ENCODE measurements around the gene TMEM9. TPM values are rescaled to one million over a fixed set of nuclear protein-coding genes. Genes with fewer than 3 reads are reported as not detected.

The TMEM9 gene
- total RNA-seq, 4 donors from 2014 or later: 88.9 to 190 (median 133) TPM

DNA sequence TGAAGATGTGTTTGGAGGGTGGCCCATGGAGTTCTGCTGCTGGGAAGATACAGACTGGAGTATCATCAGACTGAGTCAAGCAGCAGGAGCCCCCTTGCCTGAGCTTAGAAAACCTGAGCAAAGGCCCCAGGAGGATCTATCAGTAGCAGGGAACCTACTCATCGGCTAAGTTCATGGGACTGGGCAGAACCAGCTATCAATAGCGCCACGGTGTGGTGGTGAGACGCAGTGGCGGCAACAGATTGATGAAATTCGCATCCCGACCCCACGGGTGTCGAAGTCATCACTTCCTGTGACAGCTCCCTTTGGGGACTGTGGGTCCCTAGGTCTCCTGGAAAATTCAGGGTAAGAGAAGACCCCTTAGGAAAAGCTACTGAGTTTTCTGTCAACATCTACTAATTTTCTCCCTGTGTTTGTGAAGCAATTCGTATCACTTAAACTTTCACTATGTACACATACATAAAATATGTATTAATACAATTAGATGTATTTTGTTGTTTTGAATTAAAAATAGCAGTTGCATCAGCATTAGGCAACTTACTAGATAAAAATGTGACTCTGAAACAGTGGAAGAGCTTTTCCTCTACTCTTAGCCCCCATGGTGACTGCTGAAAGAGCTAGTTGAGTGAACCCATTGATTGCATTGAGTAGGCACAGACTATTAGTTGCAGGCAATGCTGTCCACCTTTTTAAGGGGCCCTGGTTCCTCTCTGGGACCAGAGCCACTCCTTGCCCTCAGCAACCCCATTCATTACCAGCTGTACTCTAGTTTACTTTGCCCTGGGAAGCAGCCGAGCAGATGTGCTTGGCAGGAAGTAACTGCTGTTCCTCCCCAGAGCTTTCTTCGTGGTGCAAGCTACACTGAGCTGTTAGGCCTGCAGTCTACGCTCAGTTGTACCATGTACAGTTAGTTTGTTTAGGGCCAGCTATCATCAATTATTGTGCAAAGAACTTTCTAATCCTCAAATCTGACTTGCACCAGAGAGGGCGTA lies 34.8 kb downstream of the TMEM9 start:
- Histone ChIP-seq H3K4me1 (peaks cover 0 to 4% of the 10 kb centered on the region in 2 donors), H3K9me3 (no peaks in the 10 kb centered on the region), H3K4me3 (replicated peaks in 1 of 3) (no peak overlapping the region), H3K27ac (no peak overlapping the region), H3K27me3 (no peaks in the 10 kb centered on the region), H3K36me3 (no peaks in the 10 kb centered on the region)
- 23% methylated on average over 14 of the region's 14 CpGs for WGBS, 2 donors
- intact Hi-C loops (cut with DNase I): no loop called here
- DNase-seq: peak; percentile 19 to 26
- TF ChIP-seq, protein P1, sequence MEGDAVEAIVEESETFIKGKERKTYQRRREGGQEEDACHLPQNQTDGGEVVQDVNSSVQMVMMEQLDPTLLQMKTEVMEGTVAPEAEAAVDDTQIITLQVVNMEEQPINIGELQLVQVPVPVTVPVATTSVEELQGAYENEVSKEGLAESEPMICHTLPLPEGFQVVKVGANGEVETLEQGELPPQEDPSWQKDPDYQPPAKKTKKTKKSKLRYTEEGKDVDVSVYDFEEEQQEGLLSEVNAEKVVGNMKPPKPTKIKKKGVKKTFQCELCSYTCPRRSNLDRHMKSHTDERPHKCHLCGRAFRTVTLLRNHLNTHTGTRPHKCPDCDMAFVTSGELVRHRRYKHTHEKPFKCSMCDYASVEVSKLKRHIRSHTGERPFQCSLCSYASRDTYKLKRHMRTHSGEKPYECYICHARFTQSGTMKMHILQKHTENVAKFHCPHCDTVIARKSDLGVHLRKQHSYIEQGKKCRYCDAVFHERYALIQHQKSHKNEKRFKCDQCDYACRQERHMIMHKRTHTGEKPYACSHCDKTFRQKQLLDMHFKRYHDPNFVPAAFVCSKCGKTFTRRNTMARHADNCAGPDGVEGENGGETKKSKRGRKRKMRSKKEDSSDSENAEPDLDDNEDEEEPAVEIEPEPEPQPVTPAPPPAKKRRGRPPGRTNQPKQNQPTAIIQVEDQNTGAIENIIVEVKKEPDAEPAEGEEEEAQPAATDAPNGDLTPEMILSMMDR (IDR thresholded peaks at IDR 0.05): peak in 4 of 6 experiments; percentile 16 to 46 (median 20)
- TF ChIP-seq POLR2A (IDR thresholded peaks at IDR 0.05): no peak

DNA sequence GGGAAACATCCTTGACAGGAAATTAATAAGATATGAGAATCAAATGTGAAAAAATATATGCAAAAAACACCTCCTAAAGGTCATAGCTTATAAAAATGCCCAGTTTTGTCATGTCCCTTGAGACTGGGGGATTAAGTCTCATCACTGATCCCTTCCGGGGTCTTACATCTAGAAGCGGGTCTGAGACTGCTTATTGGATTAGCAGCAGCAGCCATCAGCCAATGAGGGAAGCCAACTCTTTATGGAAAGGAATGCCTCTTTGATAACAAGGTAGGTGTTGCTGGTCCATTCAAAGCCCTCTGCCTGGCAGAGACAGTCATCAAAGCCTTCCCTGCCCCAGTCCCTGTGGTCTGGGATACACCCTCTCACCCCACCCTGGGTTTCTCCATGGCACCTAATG lies 38.2 kb downstream of the TMEM9 start:
- TF ChIP-seq, protein P1 (IDR thresholded peaks at IDR 0.05): no peak
- no peak for TF ChIP-seq POLR2A (IDR thresholded peaks at IDR 0.05)
- WGBS, 2 donors: 92 to 93% methylated on average over 2 of the region's 2 CpGs
- Histone ChIP-seq H3K36me3 (no peaks in the 10 kb centered on the region), H3K9me3 (no peaks in the 10 kb centered on the region), H3K4me1 (peaks cover 0 to 4% of the 10 kb centered on the region in 2 donors), H3K27me3 (no peaks in the 10 kb centered on the region), H3K4me3 (replicated peaks in 1 of 3) (no peak overlapping the region), H3K27ac (no peak overlapping the region)
- intact Hi-C loops (cut with DNase I): no loop called here
- no peak for DNase-seq

DNA sequence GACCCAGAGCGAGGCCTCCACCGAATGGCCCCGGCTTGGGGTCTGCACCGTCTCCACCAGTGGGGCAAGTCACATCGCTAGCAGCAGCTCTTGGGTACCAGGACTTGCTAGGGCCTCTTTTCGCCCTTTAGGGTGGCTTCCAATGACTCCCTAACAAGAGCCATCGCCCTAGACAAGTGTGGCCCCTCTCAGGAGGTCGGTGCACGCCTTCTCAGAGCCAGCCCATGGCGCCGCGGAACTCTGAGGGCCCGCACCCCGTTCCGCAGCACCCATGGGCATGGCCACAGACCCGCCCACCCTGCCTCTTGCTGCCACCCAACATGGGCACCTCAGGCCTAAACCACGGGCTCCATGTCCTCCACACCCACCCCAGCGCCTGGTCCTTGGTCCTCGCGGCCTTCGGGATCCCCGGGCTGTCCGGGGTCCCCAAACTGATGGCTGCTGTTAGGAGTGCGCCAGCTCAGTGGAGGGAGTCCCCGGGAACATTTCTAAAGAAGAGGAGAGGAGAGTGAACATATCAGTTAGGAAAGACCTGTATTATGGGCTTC lies 38.8 kb downstream of the TMEM9 start:
- 96 to 99% methylated on average over 11 to 17 of the region's 25 CpGs for whole genome bisulfite sequencing, 2 donors
- TF ChIP-seq POLR2A (IDR thresholded peaks at IDR 0.05): no peak
- TF ChIP-seq, protein P1 (IDR thresholded peaks at IDR 0.05): no peak
- Histone ChIP-seq H3K27me3 (no peaks in the 10 kb centered on the region), H3K4me1 (peaks cover 0 to 4% of the 10 kb centered on the region in 2 donors), H3K27ac (no peak overlapping the region), H3K9me3 (no peaks in the 10 kb centered on the region), H3K4me3 (replicated peaks in 1 of 3) (no peak overlapping the region), H3K36me3 (no peaks in the 10 kb centered on the region)
- no peak for DNase-seq
- intact Hi-C loops (cut with DNase I): loop anchor here (2.0 kb wide), 1 partner anchor 141 kb away; no protein-coding TSS in a partner anchor

DNA sequence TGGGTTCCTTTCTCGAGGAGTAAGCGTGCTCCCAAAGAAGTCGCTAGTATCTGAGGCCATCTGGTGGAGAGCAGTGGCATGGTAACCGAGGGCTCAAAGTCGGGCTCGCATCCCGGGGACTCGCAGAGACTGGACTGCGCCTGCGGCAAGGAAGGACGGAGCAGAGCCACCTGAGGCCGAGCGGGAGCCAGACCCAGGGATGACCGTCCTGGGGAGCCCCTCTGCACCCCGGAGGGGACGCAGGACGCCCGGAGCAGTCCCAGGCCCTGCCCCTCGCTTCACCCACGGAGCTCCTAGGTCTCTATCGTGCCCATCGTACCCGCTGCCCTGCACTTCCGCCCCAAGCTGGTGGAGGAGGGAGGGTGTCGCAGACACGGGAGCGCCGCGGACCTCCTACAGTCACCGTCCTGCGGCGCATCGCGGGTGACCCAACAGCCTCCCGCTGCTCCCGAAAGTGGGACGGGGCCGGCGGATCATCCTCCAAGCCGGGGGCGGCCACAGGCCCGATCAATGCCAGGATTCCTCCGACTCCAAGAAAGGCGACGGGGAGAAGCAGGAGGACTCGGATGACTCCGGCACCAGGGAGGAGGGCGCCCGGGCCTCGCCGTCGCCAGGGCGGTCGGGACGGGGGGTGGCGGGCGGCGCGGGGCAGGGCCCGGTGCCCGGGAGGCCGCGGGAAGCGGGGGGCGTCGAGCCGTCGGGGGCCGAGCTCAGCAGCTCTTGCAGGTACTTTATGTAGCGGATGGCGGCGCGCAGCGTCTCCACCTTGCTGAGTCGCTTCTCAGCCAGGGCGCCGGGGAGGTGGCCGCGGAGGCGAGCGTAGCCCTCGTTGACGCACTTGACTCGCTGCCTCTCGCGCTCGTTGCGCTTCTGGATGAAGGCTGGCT lies 39.8 kb downstream of the TMEM9 start:
- H3K36me3 ChIP-seq: no peaks in the 10 kb centered on the region
- no peaks in the 10 kb centered on the region for H3K9me3 ChIP-seq
- intact Hi-C loops (cut with DNase I): loop anchor here (2.0 kb wide), 1 partner anchor 140 kb away; no protein-coding TSS in a partner anchor
- peak; percentile 89 to 93 for DNase-seq
- no peaks in the 10 kb centered on the region for H3K27me3 ChIP-seq
- H3K4me1 ChIP-seq: peaks cover 0 to 4% of the 10 kb centered on the region in 2 donors
- 2 to 5% methylated on average over 24 to 49 of the region's 88 CpGs for WGBS, 2 donors
- H3K4me3 ChIP-seq (replicated peaks in 1 of 3): peak overlapping the region in 2 of 3 donors; percentile 42 to 47
- peak overlapping the region in 1 of 3 donors; percentile 32 for H3K27ac ChIP-seq
- TF ChIP-seq, protein P1 (IDR thresholded peaks at IDR 0.05): peak; percentile 60 to 85 (median 80)
- peak in 1 of 2 donors; percentile 55 for TF ChIP-seq POLR2A (IDR thresholded peaks at IDR 0.05)
